ENCODE results near the gene ATG12.
"Not testable (repeated sequence)": the region's sequence is repeated elsewhere in the genome, so short reads cannot be mapped to it uniquely, and the experiment has no call there.

Gene ATG12

GRCh38 chr5:115841382-115842088 is at the start of gene ATG12, which contains the start of gene AP3S1:
ATG12 (minus strand) TSS chr5:115841565; CDS start chr5:115841552, 13 bp downstream.
AP3S1 (plus strand) TSS chr5:115841935; CDS start chr5:115842038, 103 bp downstream.
- H3K27ac ChIP-seq = peak within 1 kb of the TSS; percentile 76
- TF ChIP-seq ZFX (IDR thresholded peaks at IDR 0.05; ENCODE audit: borderline replicate concordance) (no peak), CTCF (IDR thresholded peaks at IDR 0.05) (no peak)

- H3K27ac ChIP-seq = no peak overlapping the region
Measured at GRCh38 chr5:115888027-115888426, 46.7 kb upstream of the ATG12 start.

GRCh38 chr5:115885208-115885607 is 43.8 kb upstream of the ATG12 start:
- H3K27ac ChIP-seq = not testable (repeated sequence)

More at GRCh38 chr5:115888027-115888426, 46.7 kb upstream of the ATG12 start:
- TF ChIP-seq CTCF (IDR thresholded peaks at IDR 0.05) = peak; percentile 71
- TF ChIP-seq ZFX (IDR thresholded peaks at IDR 0.05; ENCODE audit: borderline replicate concordance) = no peak

GRCh38 chr5:115884704-115885103 is 43.3 kb upstream of the ATG12 start:
- no peak for TF ChIP-seq CTCF (IDR thresholded peaks at IDR 0.05)
- no peak for TF ChIP-seq ZFX (IDR thresholded peaks at IDR 0.05; ENCODE audit: borderline replicate concordance)
- no peak overlapping the region for H3K27ac ChIP-seq

GRCh38 chr5:115882434-115882833 is 41.1 kb upstream of the ATG12 start:
- not testable (repeated sequence) for H3K27ac ChIP-seq

GRCh38 chr5:115877342-115877741 is 36.0 kb upstream of the ATG12 start:
- not testable (repeated sequence) for H3K27ac ChIP-seq

GRCh38 chr5:115875447-115875846 is 34.1 kb upstream of the ATG12 start:
- TF ChIP-seq ZFX (IDR thresholded peaks at IDR 0.05; ENCODE audit: borderline replicate concordance) = no peak
- TF ChIP-seq CTCF (IDR thresholded peaks at IDR 0.05) = peak; percentile 25; the same call in 1 of the 2 replicates

GRCh38 chr5:115873392-115873791 is 32.0 kb upstream of the ATG12 start:
- no peak for TF ChIP-seq ZFX (IDR thresholded peaks at IDR 0.05; ENCODE audit: borderline replicate concordance)
- no peak for TF ChIP-seq CTCF (IDR thresholded peaks at IDR 0.05)
- H3K27ac ChIP-seq = no peak overlapping the region

More at GRCh38 chr5:115875447-115875846, 34.1 kb upstream of the ATG12 start:
- H3K27ac ChIP-seq = no peak overlapping the region

GRCh38 chr5:115872447-115872846 is 31.1 kb upstream of the ATG12 start:
- TF ChIP-seq ZFX (IDR thresholded peaks at IDR 0.05; ENCODE audit: borderline replicate concordance) (no peak), CTCF (IDR thresholded peaks at IDR 0.05) (no peak)
- no peak overlapping the region for H3K27ac ChIP-seq
